Measurements from ENCODE around the gene LACTBL1.

DNA sequence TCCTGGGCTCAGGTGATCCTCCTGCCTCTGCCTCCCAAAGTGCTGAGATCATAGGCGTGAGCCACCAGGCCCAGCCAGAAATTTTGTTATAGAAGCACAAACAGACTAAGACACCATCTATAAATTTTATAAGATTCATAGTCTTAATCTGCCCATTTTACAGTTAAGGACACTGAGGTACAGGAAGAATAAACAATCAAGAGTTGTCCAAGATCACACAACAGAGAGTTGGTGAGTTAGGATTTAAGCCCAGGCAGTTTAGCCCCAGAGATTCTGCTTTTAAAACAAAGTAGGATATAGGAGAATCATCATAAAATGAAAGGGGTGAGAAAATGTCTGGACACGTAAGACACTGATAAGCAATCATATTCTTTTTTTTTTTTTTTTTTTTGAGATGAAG is 36.2 kb upstream of the LACTBL1 start:
- TF ChIP-seq CTCF (conservative IDR thresholded peaks at IDR 0.05) (no peak), EZH2 (IDR thresholded peaks at IDR 0.05; ENCODE audit: low read depth) (no peak)
